Body of pancreas (tissue), 4 donors: ENCODE measurements around the gene COA8.

Experiments used
- POLR2A ChIP-seq, 3 donors: fragments of 450-650 bp; IDR thresholded peaks; one replicate each; pipeline ENCODE4 v1.6.1; 2016; ENCODE audit warnings: antibody characterized with exemption in 3 of 3, mild to moderate bottlenecking in 2 of 3
- TF ChIP-seq, protein P1 (sequence below), 7 experiments: fragments of 450-650 bp in 4 of 7; fragments of 200-600 bp in 3 of 7; sonication (generic) in 3 of 7; IDR thresholded peaks; one replicate each; pipeline ENCODE4 v1.5.1; 2016 to 2019; ENCODE audit warnings: antibody characterized with exemption in 7 of 7

DNA sequence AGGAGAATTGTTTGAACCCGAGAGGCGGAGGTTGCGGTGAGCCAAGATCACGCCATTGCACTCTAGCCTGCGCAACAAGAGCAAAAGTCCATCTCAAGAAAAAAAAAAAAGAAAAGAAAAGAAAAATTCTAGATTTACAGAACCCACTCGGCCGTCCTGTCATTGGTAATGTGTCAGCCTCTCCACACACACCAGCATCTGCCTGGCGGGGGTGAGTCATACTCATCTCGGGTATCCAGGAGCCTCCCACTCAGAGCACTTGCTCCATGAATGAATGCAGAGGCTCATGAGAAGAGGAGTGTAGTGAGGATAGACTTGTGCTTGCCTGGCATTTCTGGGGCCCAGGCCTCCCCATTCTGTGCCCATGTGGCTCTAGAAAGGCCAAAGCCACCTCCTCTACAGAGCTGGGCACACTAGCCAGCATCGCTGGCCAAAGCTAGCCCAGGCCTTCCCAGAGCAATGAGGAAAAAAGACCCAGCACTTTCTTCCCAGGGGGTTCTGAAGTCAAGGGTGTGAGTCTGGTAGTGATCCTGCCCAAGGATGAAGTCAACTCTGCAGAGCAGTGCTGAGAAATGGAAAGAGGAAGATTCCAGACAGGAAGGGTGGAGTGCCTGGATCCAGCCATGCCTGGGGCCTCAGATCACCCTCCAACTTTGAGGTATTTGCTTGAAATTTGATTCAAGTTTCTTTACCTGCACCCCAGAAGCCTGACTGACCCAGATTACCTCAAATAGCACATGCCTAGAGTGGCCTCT is 35.0 kb downstream of the COA8 start:
- TF ChIP-seq, protein P1, sequence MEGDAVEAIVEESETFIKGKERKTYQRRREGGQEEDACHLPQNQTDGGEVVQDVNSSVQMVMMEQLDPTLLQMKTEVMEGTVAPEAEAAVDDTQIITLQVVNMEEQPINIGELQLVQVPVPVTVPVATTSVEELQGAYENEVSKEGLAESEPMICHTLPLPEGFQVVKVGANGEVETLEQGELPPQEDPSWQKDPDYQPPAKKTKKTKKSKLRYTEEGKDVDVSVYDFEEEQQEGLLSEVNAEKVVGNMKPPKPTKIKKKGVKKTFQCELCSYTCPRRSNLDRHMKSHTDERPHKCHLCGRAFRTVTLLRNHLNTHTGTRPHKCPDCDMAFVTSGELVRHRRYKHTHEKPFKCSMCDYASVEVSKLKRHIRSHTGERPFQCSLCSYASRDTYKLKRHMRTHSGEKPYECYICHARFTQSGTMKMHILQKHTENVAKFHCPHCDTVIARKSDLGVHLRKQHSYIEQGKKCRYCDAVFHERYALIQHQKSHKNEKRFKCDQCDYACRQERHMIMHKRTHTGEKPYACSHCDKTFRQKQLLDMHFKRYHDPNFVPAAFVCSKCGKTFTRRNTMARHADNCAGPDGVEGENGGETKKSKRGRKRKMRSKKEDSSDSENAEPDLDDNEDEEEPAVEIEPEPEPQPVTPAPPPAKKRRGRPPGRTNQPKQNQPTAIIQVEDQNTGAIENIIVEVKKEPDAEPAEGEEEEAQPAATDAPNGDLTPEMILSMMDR (IDR thresholded peaks at IDR 0.05), result no peak
- no peak for TF ChIP-seq POLR2A (IDR thresholded peaks at IDR 0.05)
